EH (cell line): ENCODE measurements around the gene SRRM4.
A peak's percentile ranks its signal among the peaks of the same experiment; 100 is the strongest.
"Not testable (repeated sequence)": the region's sequence is repeated elsewhere in the genome, so short reads cannot be mapped to it uniquely, and the experiment has no call there.

Experiments
- DNase-seq: peaks from one replicate; pipeline ENCODE4 v3.0.0-alpha.2; 2015; ENCODE audit warnings: low read depth

Gene SRRM4

DNA sequence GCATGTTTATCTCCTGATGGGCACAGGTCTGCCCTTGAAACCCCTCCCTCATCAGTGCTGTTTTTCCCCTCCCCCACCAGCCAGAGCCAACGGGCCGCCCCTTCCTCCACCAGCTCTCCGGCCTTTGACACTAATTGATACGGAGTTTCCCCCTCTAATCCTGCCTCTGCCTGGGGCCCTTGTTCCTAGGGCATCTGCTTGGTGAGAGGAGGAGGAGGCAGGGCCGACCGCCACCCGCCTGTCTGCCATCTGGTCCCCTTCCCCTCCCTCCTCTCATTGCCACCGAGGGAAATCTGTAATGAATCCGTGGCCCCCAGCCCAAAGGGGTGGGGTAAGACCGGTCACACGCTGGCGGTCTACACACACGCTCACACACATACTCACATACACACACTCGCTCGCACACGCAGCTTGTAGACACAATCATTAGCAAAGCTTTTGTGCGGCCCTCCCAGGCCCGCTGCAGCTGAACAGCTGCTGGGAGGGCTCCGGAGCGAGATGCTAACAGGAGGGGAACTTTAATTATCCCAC lies 27.4 kb downstream of the SRRM4 start:
- DNase-seq, result no peak

DNA sequence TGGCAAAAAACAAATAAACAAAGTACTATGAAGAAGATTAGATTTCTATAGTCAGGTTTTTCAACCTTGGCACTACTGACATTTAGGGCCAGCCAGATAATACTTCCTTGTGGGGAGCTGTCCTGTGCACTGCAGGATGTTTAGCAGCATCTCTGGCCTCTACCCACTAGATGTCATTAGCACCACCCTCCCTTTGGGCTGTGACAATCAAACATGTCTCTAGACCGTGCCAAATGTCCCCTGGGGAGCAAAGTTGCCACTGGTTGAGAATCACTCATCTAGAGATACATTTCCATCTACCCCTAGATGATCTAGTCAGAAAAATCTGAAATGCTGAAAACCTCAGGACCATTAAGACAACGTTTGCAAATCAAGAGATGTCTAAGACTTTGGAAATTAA lies 29.9 kb downstream of the SRRM4 start:
- DNase-seq, result no peak

DNA sequence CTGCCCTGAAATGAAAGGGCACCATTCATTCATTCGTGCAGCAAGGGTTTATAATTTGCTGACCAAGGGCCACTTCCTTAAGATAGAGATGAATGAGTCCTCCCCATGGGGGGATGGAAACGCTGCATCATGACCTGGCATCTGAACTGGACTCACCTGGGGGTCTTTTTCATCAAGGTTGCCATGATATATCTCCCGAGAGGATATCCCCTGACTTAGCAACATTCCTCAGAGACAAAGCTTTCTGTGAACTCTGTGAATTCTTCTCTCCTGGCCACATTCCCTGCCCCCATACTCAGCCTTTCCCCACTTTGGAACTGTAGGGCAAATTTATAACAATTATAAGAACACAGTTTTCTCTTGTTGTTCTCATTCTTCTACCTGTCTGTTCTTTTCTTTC lies 30.8 kb downstream of the SRRM4 start:
- DNase-seq, result no peak

DNA sequence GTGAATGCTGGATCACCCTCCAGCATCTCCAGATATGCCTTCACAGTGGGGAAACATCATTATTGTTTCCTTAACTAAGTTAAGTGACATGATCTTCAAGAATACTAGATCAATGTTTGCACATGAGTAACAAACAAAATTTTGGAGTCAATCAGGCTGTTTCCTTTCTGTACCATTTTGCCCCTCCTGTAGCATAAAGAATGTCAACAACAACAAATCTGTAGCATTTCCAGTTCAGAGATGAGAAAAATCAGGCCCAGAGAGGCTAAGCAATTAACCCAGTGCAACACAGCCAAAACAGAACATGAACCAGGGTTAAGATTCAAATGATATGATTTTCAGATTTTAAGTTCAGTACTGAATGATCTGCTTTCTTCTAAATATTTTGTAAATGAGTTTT lies 31.7 kb downstream of the SRRM4 start:
- no peak for DNase-seq

DNA sequence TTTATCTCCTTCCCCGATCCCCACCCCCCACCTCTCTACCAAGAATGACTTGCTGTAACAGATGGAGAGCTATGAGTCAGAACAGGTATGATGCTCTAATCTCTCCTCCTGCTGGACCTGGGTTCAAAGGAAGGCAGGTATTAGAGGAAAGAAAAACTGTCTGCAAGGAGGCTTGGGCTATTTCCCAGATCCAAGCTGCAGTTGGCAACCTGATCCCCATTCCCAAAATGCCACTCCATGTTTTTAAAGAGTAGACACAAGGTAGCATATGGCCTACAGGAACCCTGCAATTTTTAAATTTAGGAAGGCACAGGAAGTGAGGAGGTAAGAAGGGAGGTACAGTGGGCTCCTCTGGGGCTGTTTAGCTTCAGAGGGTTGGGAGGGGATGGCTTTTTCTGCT lies 33.0 kb downstream of the SRRM4 start:
- DNase-seq, result no peak

DNA sequence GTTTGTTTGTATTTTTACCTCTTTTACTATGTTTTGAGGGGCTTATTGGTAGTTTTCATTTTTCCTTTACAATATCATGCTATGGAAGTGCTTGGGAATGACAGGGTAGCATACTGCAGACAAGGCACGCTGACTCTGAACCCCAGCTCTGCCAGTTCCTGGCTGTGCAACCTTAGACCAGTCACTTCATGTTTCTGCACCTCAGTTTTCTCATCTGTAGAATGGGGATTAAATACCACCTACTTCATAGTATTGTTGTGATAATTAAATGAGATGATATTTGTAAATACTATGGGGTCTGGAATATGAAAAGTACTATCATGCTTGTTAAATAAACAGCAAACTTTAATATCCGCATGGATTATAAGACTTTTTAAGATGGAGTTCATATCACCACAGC lies 35.4 kb downstream of the SRRM4 start:
- DNase-seq, result no peak

DNA sequence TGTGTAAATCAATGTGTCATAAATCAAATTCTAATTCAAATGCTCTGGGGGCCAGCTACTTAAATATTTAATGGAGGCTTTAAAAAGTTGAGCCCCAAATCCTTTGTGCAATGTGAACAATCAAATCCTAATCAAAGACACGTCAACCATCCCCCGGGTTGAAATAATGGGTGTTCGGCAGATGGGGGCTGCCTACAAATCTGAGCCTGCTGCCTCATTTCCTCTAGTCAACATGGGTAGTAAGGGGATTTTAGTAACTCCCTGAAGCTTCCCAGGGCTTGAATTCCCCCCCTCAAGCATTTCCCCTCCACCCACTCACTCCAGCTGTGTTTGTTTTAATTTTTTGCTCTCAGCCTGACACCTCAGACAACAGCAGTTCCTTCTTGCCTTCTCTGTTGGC lies 37.8 kb downstream of the SRRM4 start:
- DNase-seq, result no peak

DNA sequence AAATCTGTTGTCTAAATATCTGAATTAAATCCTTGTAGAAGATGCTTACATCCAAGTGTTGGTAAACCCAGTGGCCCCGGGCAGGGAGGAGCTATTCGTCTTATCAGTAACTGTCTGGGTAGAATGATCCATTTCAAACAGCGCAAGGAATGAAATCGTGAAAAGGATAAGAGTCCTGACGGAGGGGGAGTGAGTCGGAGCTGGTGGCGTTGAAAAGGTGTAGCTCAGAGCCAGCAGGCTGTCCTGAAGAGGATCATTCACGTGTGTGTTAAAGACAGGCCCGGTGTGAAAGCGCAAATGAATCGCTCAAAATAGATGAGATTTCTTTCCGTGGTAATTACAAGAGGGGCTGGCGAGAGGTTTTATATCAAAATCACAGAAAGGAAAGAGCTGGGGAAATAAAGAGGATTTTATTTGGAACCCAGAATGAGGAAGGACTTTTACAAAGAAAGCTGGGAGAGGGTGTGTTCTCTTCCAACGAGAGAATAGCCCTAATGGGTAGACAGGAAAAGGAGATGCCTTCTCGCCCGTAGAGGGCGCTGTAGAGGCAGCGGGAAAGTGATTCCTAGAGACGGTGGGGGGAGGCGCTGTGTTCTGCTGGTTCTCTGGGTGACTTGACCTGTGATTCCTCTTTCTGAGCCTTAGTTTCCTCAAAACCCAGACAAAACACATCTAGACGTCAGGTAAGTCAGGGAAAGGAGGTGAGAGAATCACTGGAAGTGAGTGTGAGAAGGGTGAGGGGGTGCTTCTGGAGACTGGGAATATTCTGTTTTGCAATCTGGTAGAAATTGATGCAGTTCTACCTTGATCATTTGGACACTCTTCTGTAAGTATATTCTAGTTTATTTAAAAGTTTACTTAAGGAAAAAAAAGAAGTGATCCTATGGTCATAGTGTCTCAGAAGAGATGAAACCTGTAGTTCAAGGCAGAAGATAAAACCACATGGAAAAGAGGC lies 39.3 kb downstream of the SRRM4 start:
- DNase-seq, result no peak

DNA sequence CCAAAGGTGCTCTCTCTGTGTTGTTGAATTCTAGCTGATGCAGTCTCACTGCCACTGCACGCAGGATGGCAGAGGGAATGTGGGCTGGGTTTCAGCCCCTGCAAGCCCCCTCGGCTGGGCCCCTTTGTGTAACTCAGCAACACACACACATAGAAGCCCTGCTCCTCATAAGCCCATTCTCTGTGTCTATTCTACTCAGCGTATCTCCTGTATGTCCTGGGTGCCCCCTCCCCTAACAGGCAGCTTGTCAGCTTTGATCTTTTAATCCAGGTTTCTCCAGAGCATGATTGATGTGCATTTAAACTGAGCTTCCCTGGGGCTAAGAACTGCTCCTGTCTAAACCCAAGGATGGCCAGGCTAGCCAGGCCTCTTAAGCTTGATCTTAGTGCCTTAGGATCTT lies 43.0 kb downstream of the SRRM4 start:
- DNase-seq, result no peak

DNA sequence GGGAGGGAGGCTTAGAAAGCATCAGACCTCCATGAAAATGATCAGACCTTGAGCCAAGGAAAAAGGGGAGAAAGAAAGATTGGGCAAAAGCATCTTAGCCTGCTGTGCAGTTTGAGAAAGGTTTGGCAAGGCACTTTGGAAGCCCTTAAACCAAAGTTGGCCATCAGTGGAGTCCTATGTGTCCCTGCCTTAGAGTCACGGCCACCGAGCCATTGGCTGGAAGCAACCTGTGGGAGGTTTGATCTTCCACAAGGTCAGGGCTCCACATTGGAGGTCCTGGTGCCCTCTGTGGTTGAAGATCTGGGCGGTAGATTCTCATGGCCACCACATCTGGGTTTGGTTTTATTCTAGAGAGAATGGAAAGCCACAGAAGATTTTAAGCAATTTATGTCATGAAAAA lies 44.4 kb downstream of the SRRM4 start:
- no peak for DNase-seq

DNA sequence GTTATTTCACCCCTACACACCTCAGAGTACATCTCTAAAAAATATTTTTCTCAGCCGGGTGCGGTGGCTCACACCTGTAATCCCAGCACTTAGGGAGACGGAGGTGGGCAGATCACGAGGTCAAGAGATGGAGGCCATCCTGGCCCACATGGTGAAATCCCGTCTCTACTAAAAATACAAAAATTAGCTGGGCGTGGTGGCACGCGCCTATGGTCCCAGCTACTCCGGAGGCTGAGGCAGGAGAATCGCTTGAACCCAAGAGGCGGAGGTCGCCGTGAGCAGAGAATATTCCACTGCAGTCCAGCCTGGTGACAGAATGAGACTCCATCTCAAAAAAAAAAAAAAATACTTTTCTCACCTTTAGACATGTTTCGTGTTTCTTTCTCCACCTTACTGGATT lies 52.0 kb downstream of the SRRM4 start:
- not testable (repeated sequence) for DNase-seq

DNA sequence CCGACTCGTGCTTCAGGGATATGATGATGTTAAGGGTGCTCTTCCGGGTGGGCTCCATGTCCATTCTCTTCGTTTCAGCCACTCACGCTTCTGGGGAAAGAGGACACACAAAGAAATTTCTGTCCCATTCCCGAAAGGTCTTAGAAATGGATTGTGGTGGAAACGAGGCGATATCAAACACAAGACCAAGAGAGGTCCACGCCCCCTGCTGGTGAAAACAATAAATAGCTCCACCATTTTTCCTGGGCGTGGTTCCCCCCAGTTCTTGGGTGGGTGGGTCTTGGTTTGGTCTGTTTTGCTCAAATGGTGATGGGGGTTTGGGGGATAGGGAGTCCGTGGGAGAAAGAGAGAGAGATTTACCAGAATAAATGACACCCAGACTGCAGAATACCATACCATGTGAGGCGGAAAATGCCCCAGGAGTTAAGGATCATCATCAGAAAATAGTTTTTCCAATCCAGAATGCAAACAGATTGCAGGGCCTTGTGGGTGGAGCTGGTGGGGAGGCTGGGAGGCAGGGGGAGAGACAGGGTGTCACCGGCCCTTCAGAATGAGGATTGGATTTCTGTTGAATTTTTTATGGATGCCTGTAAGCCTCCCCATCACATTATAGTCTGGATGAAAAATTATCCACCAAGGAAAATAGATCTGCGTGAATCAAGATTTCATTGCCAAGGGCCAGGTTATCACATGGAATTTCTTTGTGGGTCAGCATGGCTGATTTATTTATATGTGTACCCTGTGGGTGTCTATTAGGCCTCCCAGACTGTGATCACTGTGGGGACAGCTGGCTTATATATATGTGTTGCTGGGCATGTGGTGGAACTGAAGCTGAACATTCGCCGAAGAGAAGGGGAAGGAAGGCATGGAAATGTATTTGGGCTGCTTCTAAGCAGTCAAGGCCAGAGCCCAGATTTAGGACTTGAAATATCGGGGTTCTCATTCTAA lies 55.8 kb downstream of the SRRM4 start:
- DNase-seq, result peak; percentile 16

DNA sequence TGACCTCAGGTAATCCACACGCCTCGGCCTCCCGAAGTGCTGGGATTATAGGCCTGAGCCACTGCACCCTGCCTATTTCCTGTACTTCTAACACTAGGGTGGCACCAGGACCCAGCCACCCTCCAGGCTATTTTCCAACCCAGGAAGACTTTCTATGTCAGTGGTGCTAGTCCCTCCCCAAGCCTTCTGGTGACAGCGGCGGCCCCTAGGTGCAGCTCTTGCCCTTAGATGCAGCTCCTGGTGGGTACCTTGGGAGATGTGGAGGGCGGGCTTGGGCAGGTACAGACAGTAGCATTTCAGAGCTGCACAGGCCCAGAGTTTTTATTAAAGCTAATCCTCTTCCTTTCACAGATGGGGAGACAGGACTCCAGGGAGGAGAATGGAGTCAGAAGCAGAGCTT lies 62.8 kb downstream of the SRRM4 start:
- DNase-seq, result no peak

DNA sequence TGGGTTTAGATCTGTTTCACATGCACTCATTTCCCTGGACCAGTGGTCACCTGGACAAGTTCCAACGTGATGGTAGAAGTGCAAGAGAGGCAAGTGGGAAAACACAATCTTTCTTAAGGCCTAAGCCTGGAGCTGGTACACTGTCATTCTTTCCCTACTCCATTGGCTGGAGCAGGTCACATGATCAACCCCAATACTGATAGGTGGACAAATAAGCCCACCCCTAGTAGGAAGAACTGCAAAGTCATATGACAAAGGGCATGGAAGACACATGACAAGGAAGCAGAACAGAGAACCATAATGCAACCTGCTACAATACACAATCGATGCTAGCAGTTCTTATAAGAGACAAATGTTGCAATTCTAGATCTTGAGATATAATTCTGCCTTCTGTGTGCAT lies 66.3 kb downstream of the SRRM4 start:
- DNase-seq, result no peak

DNA sequence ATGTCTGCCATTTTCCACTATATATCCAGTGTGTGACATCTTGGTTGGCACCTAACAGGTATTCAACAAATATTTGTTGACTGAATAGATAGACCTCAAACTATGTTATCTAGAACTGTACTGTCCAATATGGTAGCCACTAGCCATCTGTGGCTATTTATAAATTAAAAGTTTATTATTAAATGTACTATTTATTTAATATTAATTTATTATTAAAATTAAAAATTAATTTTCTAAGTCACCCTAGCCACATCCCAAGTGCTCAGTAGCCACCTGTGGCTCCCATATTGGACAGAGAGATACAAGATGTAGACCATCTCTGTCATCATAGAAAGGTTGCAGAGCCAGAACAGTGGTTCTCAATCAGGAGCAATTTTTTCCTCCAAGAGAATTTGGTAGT lies 69.3 kb downstream of the SRRM4 start:
- DNase-seq, result no peak

DNA sequence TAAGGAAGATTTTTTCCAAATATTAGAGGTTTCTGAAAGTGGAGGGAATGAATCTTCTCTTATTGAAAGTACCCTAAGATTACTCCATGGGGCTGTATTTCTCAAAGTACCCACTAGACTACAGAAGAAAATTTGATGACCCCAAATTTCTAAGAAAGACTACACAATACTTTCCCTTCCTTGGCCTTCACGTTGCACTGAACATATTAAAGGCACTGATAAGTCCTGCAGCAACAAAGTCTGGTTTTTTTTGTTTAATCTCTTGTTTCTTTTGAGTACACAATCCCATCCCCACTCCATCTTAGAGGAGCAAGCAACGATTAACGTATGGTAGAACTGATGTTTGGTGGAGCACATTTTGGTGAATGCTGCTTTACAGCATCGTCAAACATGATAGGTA lies 70.1 kb downstream of the SRRM4 start:
- DNase-seq, result no peak

DNA sequence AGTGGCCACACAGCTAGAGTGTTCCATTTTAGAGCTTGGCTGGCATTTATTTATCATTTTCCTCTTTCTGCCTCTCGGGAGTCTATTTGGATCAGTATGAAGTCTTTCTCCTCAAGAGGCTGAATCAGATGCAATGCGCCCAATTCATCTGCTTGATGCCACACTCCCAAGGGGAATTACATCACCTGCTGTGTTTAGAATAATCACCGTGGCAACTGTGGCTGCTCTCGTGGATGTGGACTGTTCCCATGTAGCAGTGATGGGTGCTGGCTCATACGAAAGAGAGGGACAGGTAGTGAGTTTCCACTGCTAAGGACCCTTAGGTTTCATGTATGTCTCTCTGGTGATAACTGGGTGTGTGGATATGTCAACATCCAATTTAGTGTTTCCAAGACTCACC lies 70.7 kb downstream of the SRRM4 start:
- no peak for DNase-seq

DNA sequence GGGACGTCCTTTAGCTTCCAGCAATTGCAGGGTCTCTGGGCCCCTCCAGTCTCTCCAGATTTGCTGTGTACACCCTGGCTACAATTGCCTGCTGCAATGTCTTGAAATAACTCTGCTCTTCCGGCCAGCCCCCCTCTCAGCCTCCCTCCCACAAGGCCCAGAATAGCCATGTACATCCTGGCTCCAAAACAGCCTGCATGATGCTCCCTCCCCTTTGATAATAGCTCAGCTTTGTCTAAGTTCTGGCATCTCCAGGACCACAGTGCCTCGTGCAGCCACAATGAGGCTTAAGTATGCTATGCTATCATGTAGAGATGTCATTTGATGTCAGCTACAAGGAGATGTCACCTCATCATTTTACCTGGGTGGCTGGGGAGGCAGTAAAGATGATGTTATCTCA lies 74.6 kb downstream of the SRRM4 start:
- no peak for DNase-seq

DNA sequence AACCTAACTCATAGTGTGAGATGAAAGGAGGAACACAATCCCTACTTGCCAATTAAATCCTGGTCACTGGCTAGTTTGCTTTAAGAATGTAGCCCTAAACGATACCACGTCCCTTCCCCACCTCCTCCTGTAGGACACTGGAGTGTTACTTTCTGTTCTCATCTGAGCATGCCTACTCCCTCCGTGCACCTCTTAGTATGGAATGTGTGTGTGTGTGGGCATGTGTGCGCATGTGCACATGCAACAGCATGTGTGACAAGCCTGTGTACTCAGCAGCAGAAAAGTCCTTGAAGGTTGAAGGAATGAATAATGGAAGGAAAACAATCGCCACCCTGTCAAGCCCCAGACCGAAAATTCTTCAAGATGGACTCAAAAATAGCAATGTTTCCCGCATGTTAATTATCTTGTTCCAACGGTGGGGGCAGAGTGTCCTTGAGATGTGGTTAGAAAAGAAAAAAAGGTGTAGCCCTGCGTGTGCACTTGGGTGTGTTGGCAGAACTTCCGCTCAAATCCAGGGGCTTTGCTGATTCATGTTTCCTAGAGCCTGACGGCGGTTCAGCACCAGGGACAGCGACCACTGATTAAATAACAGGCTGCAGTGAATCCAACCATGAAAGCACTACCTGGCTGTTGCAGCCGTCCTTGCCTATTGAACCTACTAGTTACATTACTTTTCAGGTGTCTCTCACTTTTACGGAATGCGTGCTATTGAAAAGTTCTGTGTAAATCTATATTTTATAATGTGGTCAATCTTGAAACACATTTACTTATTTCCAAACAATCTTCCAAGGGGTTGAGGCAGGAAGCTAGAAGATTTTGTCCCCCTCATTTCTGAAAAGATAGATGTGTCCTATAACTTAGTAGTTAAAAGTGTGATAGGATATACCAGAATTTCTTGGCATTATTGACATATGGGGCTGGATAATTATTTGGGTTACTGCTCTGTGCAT lies 79.8 kb downstream of the SRRM4 start:
- peak; percentile 37 for DNase-seq

DNA sequence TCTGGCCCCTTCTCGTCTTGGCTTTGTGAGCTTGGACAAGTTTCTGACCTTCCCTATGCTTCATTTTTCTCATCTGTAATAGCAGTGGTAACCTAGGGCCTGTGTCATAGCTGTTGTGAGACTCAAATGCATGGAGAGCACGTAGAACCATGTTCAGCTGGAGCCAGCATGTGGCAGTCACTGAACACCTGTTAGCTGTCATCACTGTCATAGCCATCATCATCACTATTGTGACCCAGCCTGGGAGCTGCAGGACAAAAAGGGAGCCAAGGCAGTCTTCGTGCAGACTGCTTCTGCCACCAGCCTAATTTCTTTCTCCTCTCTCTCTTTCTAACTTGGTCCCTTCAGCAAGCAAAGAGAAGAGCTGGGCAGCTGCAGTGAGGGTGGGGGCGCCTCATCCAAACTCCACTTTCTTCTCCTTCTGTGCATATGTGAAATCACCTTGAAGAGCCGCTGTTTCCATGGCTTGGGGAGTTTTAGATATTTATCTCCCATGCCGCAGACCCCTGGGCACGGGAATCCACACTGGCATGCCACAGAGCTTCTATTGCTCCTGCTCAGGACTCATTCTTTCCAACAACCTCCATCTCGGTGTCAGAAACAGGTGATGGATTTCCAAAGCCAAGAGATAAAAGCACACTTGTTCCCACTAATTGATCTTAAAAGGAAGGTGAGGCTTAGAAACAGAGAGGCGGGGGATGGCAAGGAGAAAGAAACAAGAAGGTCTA lies 87.0 kb downstream of the SRRM4 start:
- no peak for DNase-seq

DNA sequence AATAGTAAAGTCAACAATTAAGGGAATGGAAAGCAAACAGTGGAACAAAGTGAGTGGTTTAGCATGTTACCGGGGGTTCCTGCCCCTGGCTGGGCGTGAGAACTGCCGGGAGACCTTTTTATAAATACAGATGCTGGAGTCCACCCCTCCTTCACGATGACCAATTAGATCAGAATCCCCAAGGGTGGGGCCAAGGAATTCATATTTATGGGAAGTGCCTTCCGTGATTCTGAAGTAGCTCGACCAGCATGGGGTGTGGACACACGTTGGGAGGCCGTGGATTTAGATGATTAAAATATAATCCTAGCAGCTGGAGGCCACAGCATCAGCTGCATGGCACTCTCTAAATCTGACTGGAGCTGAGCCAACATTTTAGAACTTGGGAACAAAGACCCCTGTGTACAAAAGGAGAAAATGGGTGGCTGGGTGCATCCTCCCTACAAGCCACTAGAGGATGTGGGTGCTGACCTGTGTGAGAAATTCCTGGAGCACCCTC lies 87.9 kb downstream of the SRRM4 start:
- DNase-seq, result no peak
